Stimulated activated naive CD4-positive, alpha-beta T cell treated with Interleukin-2 at 50 U/mL for 16 hours (primary cell): ENCODE measurements around the gene MDM2.

Experiments
- DNase-seq: peaks from one replicate; lab custom pipeline; 2025; lab: John Stamatoyannopoulos, UW

MDM2 gene

DNA sequence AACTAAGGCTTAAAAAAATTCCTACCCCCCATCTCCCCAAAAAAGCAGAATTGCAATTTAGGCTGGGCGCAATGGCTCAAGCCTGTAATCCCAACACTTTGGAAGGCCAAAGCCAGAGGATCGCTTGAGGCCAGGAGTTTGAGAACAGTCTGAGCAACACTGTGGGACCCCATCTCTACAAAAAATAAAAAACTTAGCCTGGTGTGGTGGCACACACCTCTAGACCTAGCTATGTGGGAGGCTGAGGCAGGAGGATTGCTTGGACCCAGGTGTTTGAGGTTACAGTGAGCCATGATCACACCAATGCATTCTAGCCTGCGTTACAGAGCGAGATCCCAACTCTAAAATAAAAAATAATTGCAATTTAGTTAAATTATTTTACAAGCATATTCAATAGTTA lies 70.9 kb downstream of the MDM2 start:
- no peak for DNase-seq

- no peak for DNase-seq
Observed at GRCh38 chr12:68880660-68881325, 72.8 kb downstream of the MDM2 start.

- DNase-seq: no peak
Observed at GRCh38 chr12:68882251-68882964, 74.4 kb downstream of the MDM2 start.

- DNase-seq: no peak
Observed at GRCh38 chr12:68883151-68883550, 75.2 kb downstream of the MDM2 start.

- no peak for DNase-seq
Observed at GRCh38 chr12:68884251-68884650, 76.3 kb downstream of the MDM2 start.

- no peak for DNase-seq
Observed at GRCh38 chr12:68885381-68885780, 77.4 kb downstream of the MDM2 start.

DNA sequence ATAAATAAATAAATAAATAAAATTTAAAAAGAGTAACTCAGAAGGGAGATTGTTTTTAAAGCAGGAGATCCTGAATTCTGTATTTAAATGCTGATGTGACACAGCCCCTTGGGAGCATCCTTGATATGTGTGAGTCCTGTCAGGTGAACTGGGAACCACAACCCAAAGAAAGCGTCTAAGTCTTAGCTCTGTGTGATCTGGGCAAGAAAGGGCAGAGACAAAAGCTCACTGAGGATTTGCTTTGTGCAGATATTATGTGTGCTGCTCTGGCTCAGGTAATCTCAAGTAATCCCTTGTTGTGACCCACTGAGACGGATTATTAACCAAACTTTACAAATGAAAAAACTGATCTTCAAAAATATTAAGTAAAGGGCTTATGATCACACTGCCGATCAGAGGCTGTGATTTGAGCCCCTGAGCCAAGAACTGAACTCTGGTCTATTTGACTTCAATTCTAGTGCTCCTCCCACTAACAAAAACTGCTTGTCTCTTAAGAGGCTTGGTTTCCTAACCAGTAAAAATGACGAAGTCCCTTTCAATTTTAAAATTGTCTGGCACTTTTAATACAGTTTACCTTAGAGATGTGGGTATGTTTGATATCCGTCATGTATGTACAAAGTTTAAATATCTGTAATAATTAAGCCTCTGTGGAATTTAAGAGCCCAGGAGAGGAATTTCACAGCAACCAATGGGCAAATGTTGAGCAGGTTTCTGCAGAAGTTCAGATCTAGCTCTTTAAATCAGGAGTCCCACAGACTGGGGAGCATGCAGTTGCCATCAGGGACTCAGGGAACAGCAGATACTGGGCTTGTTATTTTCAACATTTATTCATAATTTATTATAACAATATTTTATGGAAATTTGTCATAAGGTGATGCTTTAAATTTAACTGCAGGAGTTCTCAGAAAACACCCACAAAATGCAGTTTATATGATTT lies 78.9 kb downstream of the MDM2 start:
- no peak for DNase-seq

DNA sequence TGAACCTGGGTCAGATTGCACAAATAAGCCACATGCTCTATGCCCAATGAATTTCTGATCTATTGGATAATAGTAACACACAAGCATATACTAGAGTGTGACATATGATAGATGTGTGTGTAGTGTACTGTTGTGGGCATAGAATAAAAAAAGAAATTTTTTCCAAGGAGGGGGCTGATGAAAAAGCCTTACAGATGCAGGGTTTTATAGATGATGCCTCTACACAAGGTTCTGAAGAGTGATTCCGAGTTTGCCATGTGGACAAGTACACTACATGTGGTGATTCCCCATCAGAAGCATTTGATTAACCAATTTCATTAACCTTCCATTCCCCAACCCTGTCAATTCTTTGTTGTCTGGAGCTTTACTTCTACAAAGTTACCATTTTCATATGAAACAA lies 79.7 kb downstream of the MDM2 start:
- DNase-seq: no peak

DNA sequence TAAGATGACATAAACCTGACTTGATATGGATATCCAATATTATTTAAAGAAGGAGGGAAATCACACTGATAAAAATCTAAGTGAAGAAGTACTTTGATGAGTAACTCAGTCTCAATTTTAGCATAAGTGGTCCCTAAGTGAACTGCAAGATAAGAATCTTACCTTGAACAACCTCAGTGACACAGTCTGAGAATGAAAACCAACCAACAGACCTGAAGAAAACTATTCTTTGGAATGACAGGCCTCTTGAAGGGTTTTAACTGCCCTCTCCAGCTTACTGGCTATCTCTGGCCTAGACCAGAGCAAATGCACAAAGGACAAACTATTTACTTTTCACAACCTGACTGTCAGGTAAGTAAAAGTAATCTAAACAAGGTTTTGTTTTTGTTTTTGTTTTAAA lies 80.3 kb downstream of the MDM2 start:
- DNase-seq: no peak

- DNase-seq: no peak
Observed at GRCh38 chr12:68890701-68891113, 82.7 kb downstream of the MDM2 start.

GRCh38 chr12:68891141-68891540 lies 83.2 kb downstream of the MDM2 start:
- no peak for DNase-seq

GRCh38 chr12:68893201-68893600 lies 85.2 kb downstream of the MDM2 start:
- DNase-seq: no peak

DNA sequence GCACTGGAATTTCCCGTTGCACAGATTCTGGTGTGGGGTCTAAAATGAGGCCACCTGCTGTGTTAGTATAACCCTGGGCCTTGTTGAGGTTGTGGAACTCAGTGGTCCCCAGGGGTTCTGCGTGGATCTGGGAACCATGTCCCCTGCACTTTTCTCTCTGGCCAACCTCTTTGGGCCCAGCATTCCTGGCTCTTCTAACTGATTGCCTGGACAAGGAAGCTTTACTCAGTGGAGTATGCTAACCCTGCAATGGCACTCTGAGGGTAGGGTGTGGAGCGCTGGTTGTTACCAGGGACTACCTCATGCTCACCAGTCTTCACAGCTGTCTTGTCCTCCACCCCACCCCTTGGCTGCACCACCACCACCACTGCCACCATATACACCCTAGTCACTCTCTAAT lies 85.8 kb downstream of the MDM2 start:
- no peak for DNase-seq

DNA sequence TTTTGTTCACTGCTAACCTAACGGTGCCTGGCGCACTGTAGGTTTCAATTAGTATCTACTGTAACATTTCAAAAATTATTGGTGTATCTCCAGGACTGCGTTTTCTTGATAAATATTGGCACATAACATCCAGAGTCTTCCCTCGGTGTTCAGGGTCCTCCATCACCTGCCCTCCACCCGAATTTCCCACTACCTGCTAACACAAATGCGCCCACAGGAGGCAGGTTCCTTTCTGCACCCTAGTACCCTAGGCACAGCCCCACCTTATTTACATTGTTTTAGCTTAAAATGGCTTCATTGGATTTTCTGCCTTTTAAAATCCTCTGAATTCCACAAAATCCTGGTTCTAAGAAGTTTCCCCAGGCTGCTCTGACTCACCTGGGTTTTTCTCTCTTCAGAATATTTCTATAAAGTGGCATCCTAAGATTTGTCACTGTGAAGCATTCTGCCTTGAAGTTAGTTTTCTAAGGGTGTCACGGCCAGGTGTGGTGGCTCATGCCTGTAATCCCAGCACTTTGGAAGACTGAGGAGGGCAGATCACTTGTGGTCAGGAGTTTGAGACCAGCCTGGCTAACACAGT lies 86.4 kb downstream of the MDM2 start:
- no peak for DNase-seq

GRCh38 chr12:68896881-68897540 lies 89.0 kb downstream of the MDM2 start:
- DNase-seq: no peak

GRCh38 chr12:68899251-68899771 lies 91.3 kb downstream of the MDM2 start:
- DNase-seq: no peak

DNA sequence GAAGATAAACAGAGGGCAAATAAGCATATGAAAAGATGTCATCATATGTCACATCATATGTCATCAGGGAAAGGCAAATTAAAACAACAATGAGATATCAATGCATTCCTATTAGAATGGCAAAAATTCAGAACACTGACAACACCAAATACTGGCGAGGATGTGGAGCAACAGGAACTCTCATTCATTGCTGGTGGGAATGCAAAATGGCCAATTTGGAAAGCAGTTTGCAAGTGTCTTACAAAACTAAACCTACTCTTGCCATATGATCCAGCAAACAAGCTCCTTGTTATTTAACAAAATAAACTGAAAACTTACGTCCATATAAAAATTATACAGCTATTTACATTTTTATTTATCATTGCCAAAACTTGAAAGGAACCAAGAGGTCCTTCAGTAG lies 92.3 kb downstream of the MDM2 start:
- no peak for DNase-seq
